ENCODE results near the gene SPINDOC. TPM values are rescaled to one million over a fixed set of nuclear protein-coding genes. Genes with fewer than 3 reads are reported as not detected.

The SPINDOC gene
- total RNA-seq, 2 donors from 2014 or later = 7.0 to 12.1 TPM

GRCh38 chr11:63871962-63872799 lies 58.9 kb downstream of the SPINDOC start:
- peaks cover 0 to 88% of the 10 kb centered on the region in 2 donors for H3K4me1 ChIP-seq
- H3K9me3 ChIP-seq = no peaks in the 10 kb centered on the region
- H3K4me3 ChIP-seq = no peak overlapping the region
- H3K36me3 ChIP-seq = no peaks in the 10 kb centered on the region
- H3K27me3 ChIP-seq = no peaks in the 10 kb centered on the region
- peak overlapping the region; percentile 71 to 83 for H3K27ac ChIP-seq
- DNase-seq (ENCODE audit: low spot score) = peak; percentile 94
- peak; percentile 41 to 65 for TF ChIP-seq CTCF (IDR thresholded peaks at IDR 0.05)

GRCh38 chr11:63872800-63873197 lies 59.5 kb downstream of the SPINDOC start:
- no peak for TF ChIP-seq CTCF (IDR thresholded peaks at IDR 0.05)
- no peak for DNase-seq (ENCODE audit: low spot score)
- H3K27ac ChIP-seq = peak overlapping the region; percentile 71 to 83
- H3K4me3 ChIP-seq = no peak overlapping the region
- no peaks in the 10 kb centered on the region for H3K36me3 ChIP-seq
- H3K4me1 ChIP-seq = peaks cover 0 to 91% of the 10 kb centered on the region in 2 donors
- H3K27me3 ChIP-seq = no peaks in the 10 kb centered on the region
- H3K9me3 ChIP-seq = no peaks in the 10 kb centered on the region

GRCh38 chr11:63873311-63873710 lies 60.1 kb downstream of the SPINDOC start:
- DNase-seq (ENCODE audit: low spot score) = no peak
- H3K27me3 ChIP-seq = no peaks in the 10 kb centered on the region
- H3K4me3 ChIP-seq = no peak overlapping the region
- peaks cover 0 to 88% of the 10 kb centered on the region in 2 donors for H3K4me1 ChIP-seq
- no peaks in the 10 kb centered on the region for H3K9me3 ChIP-seq
- no peak for TF ChIP-seq CTCF (IDR thresholded peaks at IDR 0.05)
- no peaks in the 10 kb centered on the region for H3K36me3 ChIP-seq
- H3K27ac ChIP-seq = peak overlapping the region; percentile 71 to 83

GRCh38 chr11:63874511-63874910 lies 61.3 kb downstream of the SPINDOC start:
- Histone ChIP-seq H3K27me3 (no peaks in the 10 kb centered on the region), H3K4me3 (no peak overlapping the region), H3K9me3 (no peaks in the 10 kb centered on the region), H3K27ac (peak overlapping the region; percentile 71 to 83), H3K36me3 (peaks cover 5% of the 10 kb centered on the region), H3K4me1 (peaks cover 0 to 85% of the 10 kb centered on the region in 2 donors)
- DNase-seq (ENCODE audit: low spot score) = no peak
- TF ChIP-seq CTCF (IDR thresholded peaks at IDR 0.05) = no peak

GRCh38 chr11:63875506-63876065 lies 62.3 kb downstream of the SPINDOC start:
- peaks cover 5% of the 10 kb centered on the region for H3K36me3 ChIP-seq
- no peak for DNase-seq (ENCODE audit: low spot score)
- no peak overlapping the region for H3K4me3 ChIP-seq
- no peaks in the 10 kb centered on the region for H3K27me3 ChIP-seq
- peaks cover 0 to 85% of the 10 kb centered on the region in 2 donors for H3K4me1 ChIP-seq
- peak overlapping the region; percentile 71 to 83 for H3K27ac ChIP-seq
- TF ChIP-seq CTCF (IDR thresholded peaks at IDR 0.05) = no peak
- no peaks in the 10 kb centered on the region for H3K9me3 ChIP-seq

All from right atrium auricular region (tissue), 2 donors.